ENCODE results near the gene SNRNP40. TPM values are rescaled to one million over a fixed set of nuclear protein-coding genes. Genes with fewer than 3 reads are reported as not detected.
"Not testable (repeated sequence)": the region's sequence is repeated elsewhere in the genome, so short reads cannot be mapped to it uniquely, and the experiment has no call there.

SNRNP40 gene
- total RNA-seq, 1 experiment from 2014 or later, result 183 TPM

DNA sequence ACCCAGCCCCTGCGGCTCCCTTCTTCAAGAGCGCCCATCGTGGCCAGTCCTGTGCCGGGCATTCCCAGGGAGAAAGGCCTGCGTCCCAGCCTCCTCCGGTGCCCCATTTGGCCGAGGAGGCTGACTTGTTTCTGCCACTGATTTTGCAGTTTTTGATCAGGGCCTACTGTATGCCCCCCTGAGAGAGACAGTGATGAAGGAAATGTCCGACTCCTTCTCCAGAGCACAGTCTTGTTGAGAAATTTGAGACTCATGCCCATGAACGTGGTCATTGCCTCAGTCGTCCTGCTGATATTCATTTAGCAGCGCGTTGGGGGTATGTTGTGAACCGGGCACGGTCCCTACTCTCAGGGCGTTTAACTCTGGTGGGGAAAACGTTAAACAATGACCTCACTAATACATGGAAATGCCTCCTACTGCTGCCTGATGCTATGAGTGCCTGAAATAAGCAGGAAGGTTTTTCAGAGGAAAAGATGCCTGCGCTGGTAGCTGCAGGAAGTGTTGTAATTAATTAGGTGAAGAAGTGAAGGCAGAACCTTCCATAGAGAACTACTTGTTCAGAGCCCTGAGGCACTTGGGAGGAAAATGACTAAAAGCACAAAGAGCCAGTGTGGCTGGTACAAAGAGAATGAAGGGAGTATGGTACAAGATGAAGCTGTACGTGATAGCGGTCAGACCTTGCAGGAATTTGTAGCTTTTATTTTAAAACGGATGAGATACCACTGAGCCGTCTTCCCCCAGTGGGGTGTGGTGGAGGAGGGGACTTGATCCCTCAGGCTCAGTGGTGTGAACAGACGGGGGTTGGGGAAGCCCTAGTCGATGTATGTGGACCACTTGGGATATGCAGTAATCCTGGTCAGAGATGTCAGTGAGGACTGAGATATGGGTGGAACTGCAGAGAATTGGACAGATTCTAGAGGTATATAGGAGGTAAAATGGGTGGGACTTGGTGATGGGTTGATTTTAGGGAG, 974 bp upstream of the SNRNP40 start:
- peak overlapping the region; percentile 89 for H3K4me3 ChIP-seq
- H3K36me3 ChIP-seq, result peaks cover 40% of the 10 kb centered on the region
- DNase-seq, result no peak
- H3K27me3 ChIP-seq, result no peaks in the 10 kb centered on the region
- no peaks in the 10 kb centered on the region for H3K9me3 ChIP-seq

DNA sequence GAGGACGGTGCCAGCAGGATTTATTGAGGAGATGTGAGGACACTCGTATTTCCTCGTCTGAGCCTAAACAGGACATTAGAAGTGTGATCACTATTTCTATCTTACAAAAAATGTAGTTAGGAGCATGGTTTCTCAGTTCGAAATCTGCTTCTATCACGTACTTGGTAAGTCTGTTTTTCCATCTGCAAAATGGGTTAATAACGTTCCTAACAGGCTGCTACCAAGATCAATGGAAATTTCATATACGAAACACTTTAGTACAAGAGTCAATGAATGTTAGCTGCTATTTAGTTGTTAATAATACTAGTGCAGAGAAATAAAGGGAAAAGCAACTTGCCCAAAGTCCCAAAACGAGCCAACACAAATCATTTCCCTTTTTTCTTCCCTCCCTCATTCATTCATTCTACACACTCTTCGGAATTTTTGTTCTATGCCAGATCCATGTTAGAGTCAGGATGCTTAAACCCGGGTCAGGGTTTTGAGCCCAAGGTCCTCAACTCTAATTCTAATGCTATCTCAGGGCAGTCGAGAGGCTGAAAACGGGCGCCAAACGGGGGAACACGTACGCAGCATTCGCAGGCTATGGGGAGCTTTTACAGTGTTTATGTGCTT, 608 bp downstream of the SNRNP40 start:
- Histone ChIP-seq H3K4me3 (peak overlapping the region; percentile 89), H3K9me3 (no peaks in the 10 kb centered on the region), H3K27me3 (no peaks in the 10 kb centered on the region), H3K36me3 (peaks cover 49% of the 10 kb centered on the region)
- DNase-seq, result no peak

DNA sequence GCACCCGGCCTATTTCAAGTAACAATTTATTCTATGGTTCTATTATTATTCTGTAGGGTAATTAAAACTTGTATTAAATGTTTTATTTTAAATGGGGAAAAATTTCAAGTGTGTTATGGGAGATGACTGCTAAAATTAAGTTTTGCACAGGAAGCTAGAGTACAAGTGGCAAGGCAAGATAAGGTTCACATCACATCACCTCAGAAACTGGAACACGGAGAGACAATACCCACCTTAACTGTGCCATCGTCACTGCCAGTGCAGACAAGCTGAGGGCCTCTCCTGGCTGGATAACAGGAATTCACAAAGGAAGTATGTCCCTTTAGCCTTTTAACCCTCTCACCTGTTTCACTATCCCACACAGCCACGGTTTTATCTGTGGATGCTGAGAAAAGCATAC, 7.6 kb downstream of the SNRNP40 start:
- Histone ChIP-seq H3K27me3 (no peaks in the 10 kb centered on the region), H3K9me3 (no peaks in the 10 kb centered on the region), H3K4me3 (no peak overlapping the region), H3K36me3 (peaks cover 80% of the 10 kb centered on the region)
- no peak for DNase-seq

DNA sequence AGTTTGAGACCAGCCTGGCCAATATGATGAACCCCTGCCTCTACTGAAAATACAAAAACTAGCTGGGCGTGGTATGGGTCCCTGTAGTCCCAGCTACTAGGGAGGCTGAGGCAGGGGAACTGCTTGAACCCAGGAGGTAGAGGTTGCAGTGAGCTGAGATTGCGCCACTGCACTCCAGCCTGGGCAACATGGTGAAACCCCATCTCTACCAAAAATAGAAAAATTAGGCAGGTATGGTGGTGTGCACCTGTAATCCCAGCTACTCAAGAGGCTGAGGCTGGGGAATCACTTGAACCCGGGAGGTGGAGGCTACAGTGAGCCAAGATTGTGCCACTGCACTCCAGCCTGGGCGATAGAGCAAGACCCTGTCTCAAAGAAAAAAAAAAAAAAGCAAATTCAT, 8.8 kb downstream of the SNRNP40 start:
- not testable (repeated sequence) for DNase-seq, H3K9me3 ChIP-seq, H3K4me3 ChIP-seq, H3K27me3 ChIP-seq
- H3K36me3 ChIP-seq, result peaks cover 80% of the 10 kb centered on the region

DNA sequence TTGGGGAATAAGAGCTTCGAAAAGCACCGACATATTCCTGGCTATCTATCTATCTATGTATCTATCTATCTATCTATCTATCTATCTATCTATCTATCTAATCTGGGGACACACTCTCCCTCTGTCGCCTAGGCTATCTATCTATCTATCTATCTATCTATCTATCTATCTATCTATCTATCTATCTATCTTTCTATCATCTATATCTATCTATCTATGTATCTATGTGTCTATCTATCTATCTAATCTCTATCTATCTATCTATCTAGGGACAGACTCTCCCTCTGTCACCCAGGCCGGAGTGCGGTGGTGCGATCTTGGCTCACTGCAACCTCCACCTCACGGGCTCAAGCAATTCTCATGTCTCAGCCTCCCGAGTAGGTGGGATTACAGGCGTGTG, 14.2 kb downstream of the SNRNP40 start:
- H3K36me3 ChIP-seq, result peaks cover 81% of the 10 kb centered on the region
- DNase-seq, H3K9me3 ChIP-seq, H3K27me3 ChIP-seq, H3K4me3 ChIP-seq: not testable (repeated sequence)

DNA sequence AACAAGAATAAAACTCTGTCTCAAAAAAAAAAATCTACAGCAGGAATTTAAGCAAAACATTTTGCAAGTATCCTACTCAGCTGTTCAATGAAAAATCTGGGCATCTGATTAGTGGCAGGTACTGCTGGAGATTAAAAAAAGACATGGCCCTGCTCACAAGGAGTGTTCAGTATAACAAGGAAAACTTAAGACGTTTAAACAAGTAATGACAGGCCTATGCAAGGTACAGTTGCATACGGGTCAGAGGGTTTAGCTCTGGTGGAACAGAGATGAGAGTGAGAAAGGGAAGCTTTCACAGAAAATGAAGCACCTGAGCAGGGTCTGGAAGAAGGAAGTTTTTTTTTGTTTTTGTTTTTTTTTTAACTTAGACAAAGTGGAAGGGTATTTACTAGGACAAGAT, 23.0 kb downstream of the SNRNP40 start:
- DNase-seq, result no peak
- Histone ChIP-seq H3K9me3 (no peaks in the 10 kb centered on the region), H3K36me3 (peaks cover 78% of the 10 kb centered on the region), H3K27me3 (no peaks in the 10 kb centered on the region), H3K4me3 (no peak overlapping the region)

DNA sequence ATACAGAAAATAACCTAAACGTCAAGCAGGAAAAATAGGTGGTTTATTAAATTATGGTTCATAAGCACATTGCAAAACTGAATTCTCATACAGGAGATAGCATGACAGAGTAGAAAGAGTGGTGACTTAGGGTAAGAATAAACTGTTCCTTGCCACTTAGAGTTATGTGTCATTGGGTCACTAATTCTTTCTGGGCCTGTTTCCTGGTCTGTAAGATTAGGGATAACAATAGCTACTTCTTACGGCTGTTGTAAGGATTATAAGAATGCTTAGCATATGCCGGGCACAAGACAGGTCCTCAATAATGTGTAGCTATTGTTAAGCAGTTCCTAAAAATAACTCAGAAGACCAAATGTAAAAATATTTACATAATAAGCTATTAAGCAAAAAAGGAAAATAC, 24.2 kb downstream of the SNRNP40 start:
- H3K4me3 ChIP-seq, result no peak overlapping the region
- H3K36me3 ChIP-seq, result peaks cover 73% of the 10 kb centered on the region
- no peaks in the 10 kb centered on the region for H3K27me3 ChIP-seq
- no peak for DNase-seq
- H3K9me3 ChIP-seq, result no peaks in the 10 kb centered on the region

DNA sequence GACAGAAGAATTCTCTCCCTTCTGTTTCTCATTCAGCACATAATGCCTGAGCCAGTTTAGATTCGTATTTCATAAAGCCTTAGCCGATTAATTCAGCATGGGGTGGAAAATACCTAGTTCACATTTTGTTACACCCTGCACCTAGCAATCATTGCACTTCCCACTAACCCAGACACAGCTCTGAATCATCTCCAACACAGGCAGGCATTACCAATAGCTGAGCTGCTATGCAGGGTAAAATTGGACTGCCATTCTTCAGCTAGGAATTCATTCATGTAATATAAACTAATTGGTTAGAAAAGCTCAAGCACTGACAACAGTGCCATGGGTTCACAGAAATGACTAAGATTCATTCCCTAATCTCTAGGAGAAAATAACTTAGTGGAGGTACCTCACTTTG, 30.0 kb downstream of the SNRNP40 start:
- no peak for DNase-seq
- H3K36me3 ChIP-seq, result peaks cover 78% of the 10 kb centered on the region

DNA sequence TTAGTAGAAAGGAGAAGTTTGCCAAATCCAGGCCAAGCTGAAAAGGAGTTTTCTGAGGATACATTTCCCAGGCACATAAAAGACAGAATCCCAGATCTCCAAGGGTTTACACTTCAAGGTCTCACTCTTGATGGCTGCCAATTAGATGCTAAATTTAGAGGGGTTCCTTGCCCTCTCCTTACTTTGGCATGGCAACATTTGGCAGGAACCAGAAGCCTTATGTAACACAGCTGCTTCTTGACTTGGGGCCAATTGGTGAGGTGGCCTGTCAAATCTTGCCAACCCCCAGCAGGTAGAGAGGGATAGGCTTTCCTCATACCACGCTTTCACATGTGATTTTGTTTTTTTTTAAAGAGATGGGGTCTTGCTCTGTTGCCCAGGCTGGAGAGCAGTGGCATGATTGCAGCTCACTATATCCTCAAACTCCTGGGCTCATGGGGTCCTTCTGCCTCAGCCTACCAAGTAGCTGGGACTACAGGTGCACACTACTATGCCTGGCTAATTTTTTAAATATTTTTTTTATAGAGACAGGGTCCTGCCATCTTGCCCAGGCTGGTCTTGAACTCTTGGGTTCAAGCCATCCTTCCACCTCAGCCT, 31.7 kb downstream of the SNRNP40 start:
- H3K36me3 ChIP-seq, result peaks cover 74% of the 10 kb centered on the region
- no peak overlapping the region for H3K4me3 ChIP-seq
- H3K27me3 ChIP-seq, result no peaks in the 10 kb centered on the region
- no peaks in the 10 kb centered on the region for H3K9me3 ChIP-seq
- peak; percentile 19 for DNase-seq

More for the DNA sequence above, 30.0 kb downstream of the SNRNP40 start:
- Histone ChIP-seq H3K4me3 (no peak overlapping the region), H3K9me3 (no peaks in the 10 kb centered on the region), H3K27me3 (no peaks in the 10 kb centered on the region)

DNA sequence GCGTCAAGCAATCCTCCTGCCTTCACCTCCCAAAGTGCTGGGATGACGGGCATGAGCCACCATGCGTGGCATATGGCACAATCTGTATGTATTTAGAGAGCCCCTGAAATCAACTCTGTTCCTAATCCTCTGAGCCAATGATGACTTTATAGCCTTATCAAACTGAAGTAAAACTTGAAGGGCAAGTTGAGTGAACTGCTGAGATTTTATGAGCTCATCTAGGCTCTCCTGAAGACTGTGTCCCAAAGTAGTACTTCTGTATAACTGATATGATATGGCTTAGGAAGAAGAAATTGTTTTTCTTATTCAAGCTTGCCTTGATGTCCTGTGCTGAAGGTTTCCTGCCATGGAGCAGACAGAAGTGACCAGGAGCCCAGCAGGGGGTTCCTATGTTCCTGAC, 33.2 kb downstream of the SNRNP40 start:
- Histone ChIP-seq H3K4me3 (no peak overlapping the region), H3K27me3 (no peaks in the 10 kb centered on the region), H3K9me3 (no peaks in the 10 kb centered on the region), H3K36me3 (peaks cover 69% of the 10 kb centered on the region)
- no peak for DNase-seq

DNA sequence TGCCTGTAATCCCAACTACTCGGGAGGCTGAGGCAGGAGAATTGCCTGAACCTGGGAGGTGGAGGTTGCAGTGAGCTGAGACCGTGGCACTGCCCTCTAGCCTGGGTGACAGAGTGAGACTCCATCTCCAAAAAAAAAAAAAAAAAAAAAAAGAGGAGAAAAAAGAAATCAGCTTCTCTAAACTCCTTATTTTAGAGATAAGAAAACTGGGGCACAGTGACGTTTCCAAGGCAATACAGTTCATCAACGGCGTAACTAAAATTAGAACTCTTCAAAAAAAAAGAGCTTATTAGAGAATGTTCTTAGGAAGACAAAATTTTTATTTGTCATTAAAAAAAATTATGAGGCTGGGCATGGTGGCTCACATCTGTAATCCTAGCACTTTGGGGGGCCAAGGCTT, 34.2 kb downstream of the SNRNP40 start:
- DNase-seq, H3K9me3 ChIP-seq, H3K4me3 ChIP-seq, H3K27me3 ChIP-seq: not testable (repeated sequence)
- H3K36me3 ChIP-seq, result peaks cover 73% of the 10 kb centered on the region

DNA sequence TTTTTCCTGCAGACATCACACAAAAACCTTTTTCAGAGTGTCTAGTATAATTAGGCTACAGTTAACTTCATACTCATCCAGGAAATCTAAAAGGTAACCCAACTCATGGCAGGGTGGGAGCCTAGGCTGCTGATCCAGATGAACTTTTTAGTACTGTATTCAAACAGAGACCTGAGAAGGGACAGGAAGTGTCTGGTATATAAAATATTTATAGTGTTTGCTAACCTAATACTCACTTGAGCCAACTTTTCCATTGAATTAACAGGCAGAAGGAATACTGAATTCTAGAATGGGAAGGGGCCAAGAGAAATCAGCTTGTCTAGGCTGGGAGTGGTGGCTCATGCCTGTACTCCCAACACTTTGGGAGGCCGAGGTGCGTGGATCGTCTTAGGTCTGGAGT, 34.7 kb downstream of the SNRNP40 start:
- H3K4me3 ChIP-seq, result no peak overlapping the region
- no peaks in the 10 kb centered on the region for H3K27me3 ChIP-seq
- peaks cover 70% of the 10 kb centered on the region for H3K36me3 ChIP-seq
- DNase-seq, result no peak
- H3K9me3 ChIP-seq, result no peaks in the 10 kb centered on the region

DNA sequence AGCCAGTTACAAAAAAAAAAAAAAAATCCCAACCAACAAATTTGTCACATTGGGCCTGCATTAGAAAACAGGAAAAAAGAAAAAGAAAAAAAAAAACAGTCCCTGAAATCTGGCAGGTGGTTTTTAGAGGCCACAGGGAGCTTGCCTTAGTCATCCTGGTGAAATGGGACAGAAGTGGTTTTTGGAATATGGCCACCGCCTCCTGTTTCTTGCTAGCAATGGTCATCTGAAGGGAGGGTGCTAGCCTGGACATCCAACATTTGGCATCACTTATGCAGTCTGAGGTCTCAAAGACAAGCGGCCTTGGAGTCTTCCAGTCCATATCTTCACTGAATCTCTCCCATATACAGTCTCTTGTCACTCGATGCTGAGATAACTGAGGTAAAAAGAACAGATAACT, 36.8 kb downstream of the SNRNP40 start:
- no peaks in the 10 kb centered on the region for H3K9me3 ChIP-seq
- no peak overlapping the region for H3K4me3 ChIP-seq
- peaks cover 57% of the 10 kb centered on the region for H3K36me3 ChIP-seq
- peak; percentile 21 for DNase-seq
- H3K27me3 ChIP-seq, result no peaks in the 10 kb centered on the region

DNA sequence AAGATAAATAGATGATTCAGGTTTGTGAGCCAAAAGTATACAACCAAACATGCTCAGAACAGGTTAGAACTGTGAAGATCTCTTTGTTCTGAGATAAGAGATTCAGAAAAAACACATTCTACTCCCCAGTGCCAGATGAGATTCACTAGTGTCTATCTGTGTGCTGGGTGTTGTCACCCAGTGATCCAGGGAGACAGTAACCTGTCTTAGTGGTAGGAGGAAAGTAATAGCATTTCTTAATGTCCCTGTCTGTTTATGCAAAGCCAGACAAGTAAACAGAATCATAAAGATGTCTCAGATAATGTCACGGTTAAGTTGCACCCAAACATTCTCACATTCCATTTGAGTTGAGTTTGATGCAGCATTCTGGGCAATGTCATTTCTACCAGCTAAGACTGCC, 38.0 kb downstream of the SNRNP40 start:
- H3K9me3 ChIP-seq, result no peaks in the 10 kb centered on the region
- peaks cover 48% of the 10 kb centered on the region for H3K36me3 ChIP-seq
- no peak overlapping the region for H3K4me3 ChIP-seq
- no peaks in the 10 kb centered on the region for H3K27me3 ChIP-seq
- no peak for DNase-seq

DNA sequence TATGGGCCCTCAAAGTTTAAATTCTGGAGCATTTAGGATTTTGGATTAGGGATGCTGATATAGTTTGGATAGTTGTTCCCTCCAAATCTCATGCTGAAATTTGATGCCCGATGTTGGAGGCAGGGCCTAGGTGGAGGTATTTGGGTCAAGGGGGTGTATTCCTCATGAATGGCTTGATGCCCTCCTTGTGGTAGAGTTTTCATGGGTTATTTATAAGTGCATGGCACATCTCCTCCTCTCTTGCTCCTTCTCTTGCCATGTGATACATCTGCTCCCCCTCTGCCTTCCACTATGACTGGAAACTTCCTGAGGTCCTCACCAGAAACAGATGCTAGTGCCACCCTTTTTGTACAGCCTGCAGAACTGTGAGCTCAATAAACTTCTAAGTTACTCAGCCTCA, 39.4 kb downstream of the SNRNP40 start:
- H3K36me3 ChIP-seq, result peaks cover 39% of the 10 kb centered on the region
- no peaks in the 10 kb centered on the region for H3K9me3 ChIP-seq
- no peak overlapping the region for H3K4me3 ChIP-seq
- no peaks in the 10 kb centered on the region for H3K27me3 ChIP-seq
- no peak for DNase-seq

DNA sequence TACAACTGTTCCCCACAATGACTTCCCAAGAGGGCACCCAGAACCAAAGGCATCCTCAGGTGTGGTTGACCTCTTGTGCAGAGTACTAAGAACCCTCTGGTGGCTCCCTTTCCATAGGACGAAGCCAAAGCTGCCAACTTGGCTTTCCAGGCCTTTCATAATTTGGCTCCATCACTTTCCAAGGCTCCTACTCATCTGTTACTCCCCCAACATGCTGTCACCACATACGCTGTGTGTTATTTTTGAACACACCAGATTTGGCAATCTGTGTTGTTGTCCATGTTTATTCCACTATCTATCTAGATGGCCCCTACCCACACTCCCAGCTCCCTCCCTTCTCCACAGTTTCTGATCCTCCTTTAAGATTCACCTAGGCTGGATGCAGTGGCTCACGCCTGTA, 46.7 kb downstream of the SNRNP40 start:
- no peak for DNase-seq
- Histone ChIP-seq H3K4me3 (no peak overlapping the region), H3K36me3 (no peaks in the 10 kb centered on the region), H3K27me3 (no peaks in the 10 kb centered on the region), H3K9me3 (no peaks in the 10 kb centered on the region)

DNA sequence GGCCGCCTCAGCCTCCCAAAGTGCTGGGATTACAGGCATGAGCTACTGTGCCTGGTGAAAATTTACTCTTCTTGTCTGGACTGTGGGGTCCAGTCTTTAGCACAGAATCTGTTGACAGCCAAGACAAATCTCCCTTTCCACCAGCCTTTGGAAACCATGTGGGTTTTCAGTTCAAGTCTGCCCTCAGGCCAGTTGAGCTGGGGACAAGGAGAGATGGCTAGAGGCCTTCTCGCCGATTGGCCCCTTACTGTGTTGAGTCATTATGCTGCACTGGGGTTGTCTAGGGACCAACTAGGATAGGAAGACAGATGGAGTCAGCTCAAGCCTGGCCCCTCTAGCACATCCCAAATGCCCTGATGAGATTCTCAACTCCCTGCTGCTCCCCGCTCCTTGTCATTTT, 48.3 kb downstream of the SNRNP40 start:
- DNase-seq, result no peak
- Histone ChIP-seq H3K9me3 (no peaks in the 10 kb centered on the region), H3K27me3 (no peaks in the 10 kb centered on the region), H3K36me3 (no peaks in the 10 kb centered on the region), H3K4me3 (no peak overlapping the region)
